Progenitor cell of endocrine pancreas (in vitro differentiated cells): ENCODE data around the gene ISX. TPM values are rescaled to one million over a fixed set of nuclear protein-coding genes. Genes with fewer than 3 reads are reported as not detected.
A peak's percentile ranks its signal among the peaks of the same experiment; 100 is the strongest.

Source experiments
- DNase-seq: peaks from one replicate; pipeline ENCODE4 v3.0.0; 2021; ENCODE audit warnings: low spot score; ENCODE audit not compliant: unreplicated experiment
- H3K27ac Mint-ChIP-seq: 2 replicates; pipeline ENCODE4 v1.8.0; 2021; ENCODE audit warnings: mild to moderate bottlenecking, moderate library complexity, mixed read lengths
- H3K27me3 Mint-ChIP-seq: 2 replicates; pipeline ENCODE4 v1.8.0; 2021; ENCODE audit warnings: mixed read lengths
- H3K36me3 Mint-ChIP-seq: 2 replicates; pipeline ENCODE4 v1.8.0; 2022; ENCODE audit warnings: mixed read lengths; ENCODE audit not compliant: insufficient read depth
- H3K4me1 Mint-ChIP-seq: 2 replicates; pipeline ENCODE4 v1.8.0; 2021; ENCODE audit warnings: low read depth, mixed read lengths
- H3K4me3 Mint-ChIP-seq: 2 replicates; pipeline ENCODE4 v1.8.0; 2021; ENCODE audit warnings: low read depth, mild to moderate bottlenecking, moderate library complexity, mixed read lengths
- H3K9me3 Mint-ChIP-seq: 2 replicates; pipeline ENCODE4 v1.8.0; 2021; ENCODE audit warnings: low read depth, mixed read lengths
- CTCF ChIP-seq: fragments of 200-600 bp; sonication (generic); IDR thresholded peaks from one replicate; pipeline ENCODE4 v1.5.0; 2021; ENCODE audit warnings: antibody characterized with exemption, mild to moderate bottlenecking; ENCODE audit not compliant: unreplicated experiment
- total RNA-seq: library from RNA; stranded (reverse); gene quantifications from 2 replicates; pipeline ENCODE4 v1.2.1, GENCODE V29; 2021

Gene ISX
- total RNA-seq, 1 donor from 2014 or later = 8.9 TPM

GRCh38 chr22:35034963-35035362, 31.0 kb upstream of the ISX start:
- TF ChIP-seq CTCF = no peak
- Mint-ChIP-seq H3K27ac (no peak overlapping the region), H3K4me3 (no peak overlapping the region), H3K4me1 (no peaks in the 10 kb centered on the region), H3K36me3 (no peaks in the 10 kb centered on the region), H3K9me3 (no peaks in the 10 kb centered on the region), H3K27me3 (no peaks in the 10 kb centered on the region)
- no peak for DNase-seq

GRCh38 chr22:35037089-35037488, 28.9 kb upstream of the ISX start:
- Mint-ChIP-seq H3K9me3 (peaks cover 4% of the 10 kb centered on the region), H3K4me1 (peaks cover 3% of the 10 kb centered on the region), H3K27me3 (no peaks in the 10 kb centered on the region), H3K4me3 (no peak overlapping the region), H3K27ac (no peak overlapping the region), H3K36me3 (no peaks in the 10 kb centered on the region)
- DNase-seq = no peak
- peak; percentile 49 for TF ChIP-seq CTCF

GRCh38 chr22:35039625-35040024, 26.3 kb upstream of the ISX start:
- peaks cover 4% of the 10 kb centered on the region for H3K9me3 Mint-ChIP-seq
- no peak overlapping the region for H3K4me3 Mint-ChIP-seq
- H3K36me3 Mint-ChIP-seq = no peaks in the 10 kb centered on the region
- no peak for DNase-seq
- no peaks in the 10 kb centered on the region for H3K27me3 Mint-ChIP-seq
- H3K4me1 Mint-ChIP-seq = peaks cover 3% of the 10 kb centered on the region
- no peak for TF ChIP-seq CTCF
- H3K27ac Mint-ChIP-seq = no peak overlapping the region

GRCh38 chr22:35043252-35043933, 22.6 kb upstream of the ISX start:
- Mint-ChIP-seq H3K27ac (no peak overlapping the region), H3K36me3 (no peaks in the 10 kb centered on the region), H3K27me3 (no peaks in the 10 kb centered on the region), H3K9me3 (peaks cover 4% of the 10 kb centered on the region), H3K4me3 (no peak overlapping the region), H3K4me1 (peaks cover 10% of the 10 kb centered on the region)
- DNase-seq = no peak
- no peak for TF ChIP-seq CTCF

- DNase-seq = no peak
- H3K9me3 Mint-ChIP-seq = peaks cover 7% of the 10 kb centered on the region
- no peak overlapping the region for H3K27ac Mint-ChIP-seq
- H3K4me1 Mint-ChIP-seq = peaks cover 10% of the 10 kb centered on the region
- no peaks in the 10 kb centered on the region for H3K27me3 Mint-ChIP-seq
- no peak overlapping the region for H3K4me3 Mint-ChIP-seq
- no peak for TF ChIP-seq CTCF
- H3K36me3 Mint-ChIP-seq = no peaks in the 10 kb centered on the region
Observed at GRCh38 chr22:35043934-35044319, 22.0 kb upstream of the ISX start.
